Airway epithelial cell (primary cell): ENCODE results near the gene FAM83D. TPM values are rescaled to one million over a fixed set of nuclear protein-coding genes. Genes with fewer than 3 reads are reported as not detected.

Experiments used
- total RNA-seq: library from RNA; depleted of rRNA; stranded (reverse); fragments of >200 nt; gene quantifications from 2 replicates; pipeline ENCODE4 v1.2.3, GENCODE V29; 2015

FAM83D gene, protein sequence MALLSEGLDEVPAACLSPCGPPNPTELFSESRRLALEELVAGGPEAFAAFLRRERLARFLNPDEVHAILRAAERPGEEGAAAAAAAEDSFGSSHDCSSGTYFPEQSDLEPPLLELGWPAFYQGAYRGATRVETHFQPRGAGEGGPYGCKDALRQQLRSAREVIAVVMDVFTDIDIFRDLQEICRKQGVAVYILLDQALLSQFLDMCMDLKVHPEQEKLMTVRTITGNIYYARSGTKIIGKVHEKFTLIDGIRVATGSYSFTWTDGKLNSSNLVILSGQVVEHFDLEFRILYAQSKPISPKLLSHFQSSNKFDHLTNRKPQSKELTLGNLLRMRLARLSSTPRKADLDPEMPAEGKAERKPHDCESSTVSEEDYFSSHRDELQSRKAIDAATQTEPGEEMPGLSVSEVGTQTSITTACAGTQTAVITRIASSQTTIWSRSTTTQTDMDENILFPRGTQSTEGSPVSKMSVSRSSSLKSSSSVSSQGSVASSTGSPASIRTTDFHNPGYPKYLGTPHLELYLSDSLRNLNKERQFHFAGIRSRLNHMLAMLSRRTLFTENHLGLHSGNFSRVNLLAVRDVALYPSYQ
- 32.0 TPM in 2 replicates for total RNA-seq

DNA sequence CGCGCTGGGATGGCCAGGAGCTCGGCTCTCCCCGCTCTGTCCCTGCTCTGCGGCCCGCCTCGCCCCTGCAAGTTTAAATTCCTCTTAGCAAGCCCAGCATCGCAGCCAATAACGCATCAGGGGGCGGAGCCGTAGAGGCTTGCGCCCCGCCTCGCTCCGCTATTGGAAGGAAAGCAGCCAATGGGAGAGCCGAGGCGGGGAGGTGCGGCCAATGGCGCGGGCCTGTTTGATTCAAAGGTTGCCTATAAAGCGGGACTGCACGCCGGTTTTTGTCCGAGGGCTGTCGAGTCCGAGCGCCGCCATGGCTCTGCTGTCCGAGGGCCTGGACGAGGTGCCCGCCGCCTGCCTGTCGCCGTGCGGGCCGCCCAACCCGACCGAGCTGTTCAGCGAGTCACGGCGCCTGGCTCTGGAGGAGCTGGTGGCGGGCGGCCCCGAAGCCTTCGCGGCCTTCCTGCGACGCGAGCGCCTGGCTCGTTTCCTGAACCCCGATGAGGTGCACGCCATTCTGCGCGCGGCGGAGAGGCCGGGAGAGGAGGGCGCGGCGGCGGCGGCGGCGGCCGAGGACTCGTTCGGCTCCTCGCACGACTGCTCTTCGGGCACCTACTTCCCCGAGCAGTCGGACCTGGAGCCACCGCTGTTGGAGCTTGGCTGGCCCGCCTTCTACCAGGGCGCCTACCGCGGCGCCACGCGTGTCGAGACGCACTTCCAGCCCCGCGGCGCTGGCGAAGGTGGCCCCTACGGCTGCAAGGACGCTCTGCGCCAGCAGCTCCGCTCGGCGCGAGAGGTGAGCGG is at the start of gene FAM83D:
Gene FAM83D (plus strand): TSS at position 276 of the 792 bp plus-strand sequence. CDS start 26 bp downstream, at position 302.

GRCh38 chr20:38962044-38962927 is 36.1 kb downstream of the FAM83D start, which contains the start of gene DHX35:
Gene DHX35 (plus strand): TSS chr20:38962344. CDS start chr20:38962368, 24 bp downstream.

Other genes starting within 250 kb of the FAM83D start
- gene SLC32A1, start 201.9 kb upstream of the FAM83D start, total RNA-seq: not detected in 2 replicates
- 4.7 and 5.9 TPM in 2 replicates for gene ACTR5, start 178.0 kb upstream of the FAM83D start, total RNA-seq
- gene PPP1R16B, start 120.7 kb upstream of the FAM83D start, total RNA-seq: under 0.01 TPM in 1 of 2 replicates, not detected in the other
- gene DHX35, start 35.9 kb downstream of the FAM83D start, total RNA-seq: 5.0 and 7.2 TPM in 2 replicates